ENCODE measurements around the gene FAM107B. TPM values are rescaled to one million over a fixed set of nuclear protein-coding genes. Genes with fewer than 3 reads are reported as not detected.

Gene FAM107B
- total and polyA plus RNA-seq, 12 donors, result 16.0 to 81.7 (median 50.5) TPM

- Histone ChIP-seq H3K27me3 (no peaks in the 10 kb centered on the region), H3K36me3 (replicated peaks in 1 of 2) (peaks cover 0 to 22% of the 10 kb centered on the region in 2 donors), H3K27ac (no peak overlapping the region), H3K9me3 (replicated peaks in 1 of 3) (no peaks in the 10 kb centered on the region), H3K4me3 (no peak overlapping the region), H3K4me1 (replicated peaks in 1 of 2) (no peaks in the 10 kb centered on the region)
- intact Hi-C loops (cut with DNase I), result no loop called here
- TF ChIP-seq CTCF (IDR thresholded peaks at IDR 0.05) (no peak), POLR2A (IDR thresholded peaks at IDR 0.05) (no peak)
- DNase-seq, result no peak
- 94 to 99% (median 98%) methylated on average over 3 of the region's 3 CpGs for WGBS, 4 donors
Observed at GRCh38 chr10:14524691-14525324, 249.9 kb downstream of the FAM107B start.

GRCh38 chr10:14523286-14523685 is 251.4 kb downstream of the FAM107B start:
- no peaks in the 10 kb centered on the region for H3K4me1 ChIP-seq (replicated peaks in 1 of 2)
- intact Hi-C loops (cut with DNase I), result no loop called here
- 92 to 95% (median 94%) methylated on average over 10 of the region's 10 CpGs for WGBS, 4 donors

GRCh38 chr10:14519785-14520184 is 254.9 kb downstream of the FAM107B start:
- Histone ChIP-seq H3K27ac (no peak overlapping the region), H3K4me1 (replicated peaks in 1 of 2) (no peaks in the 10 kb centered on the region), H3K27me3 (no peaks in the 10 kb centered on the region), H3K9me3 (replicated peaks in 1 of 3) (no peaks in the 10 kb centered on the region), H3K36me3 (replicated peaks in 1 of 2) (peaks cover 0 to 13% of the 10 kb centered on the region in 2 donors), H3K4me3 (no peak overlapping the region)
- no peak for DNase-seq
- 79 to 91% (median 83%) methylated on average over 5 to 7 of the region's 7 CpGs for WGBS, 4 donors
- intact Hi-C loops (cut with DNase I), result no loop called here
- TF ChIP-seq POLR2A (IDR thresholded peaks at IDR 0.05) (no peak), CTCF (IDR thresholded peaks at IDR 0.05) (no peak)

More at GRCh38 chr10:14523286-14523685, 251.4 kb downstream of the FAM107B start:
- peaks cover 0 to 13% of the 10 kb centered on the region in 2 donors for H3K36me3 ChIP-seq (replicated peaks in 1 of 2)
- no peak overlapping the region for H3K27ac ChIP-seq
- no peaks in the 10 kb centered on the region for H3K9me3 ChIP-seq (replicated peaks in 1 of 3)
- no peak for DNase-seq
- H3K4me3 ChIP-seq, result no peak overlapping the region
- TF ChIP-seq CTCF (IDR thresholded peaks at IDR 0.05), result no peak
- no peak for TF ChIP-seq POLR2A (IDR thresholded peaks at IDR 0.05)
- H3K27me3 ChIP-seq, result no peaks in the 10 kb centered on the region

GRCh38 chr10:14518149-14518548 is 256.5 kb downstream of the FAM107B start:
- 87 to 95% (median 91%) methylated on average over 3 of the region's 3 CpGs for WGBS, 4 donors

More at GRCh38 chr10:14518149-14518548, 256.5 kb downstream of the FAM107B start:
- H3K36me3 ChIP-seq (replicated peaks in 1 of 2), result peaks cover 0 to 13% of the 10 kb centered on the region in 2 donors
- TF ChIP-seq CTCF (IDR thresholded peaks at IDR 0.05), result no peak
- no peak for TF ChIP-seq POLR2A (IDR thresholded peaks at IDR 0.05)
- no peak overlapping the region for H3K27ac ChIP-seq
- no peaks in the 10 kb centered on the region for H3K4me1 ChIP-seq (replicated peaks in 1 of 2)
- DNase-seq, result no peak
- H3K9me3 ChIP-seq (replicated peaks in 1 of 3), result no peaks in the 10 kb centered on the region
- H3K27me3 ChIP-seq, result no peaks in the 10 kb centered on the region
- intact Hi-C loops (cut with DNase I), result no loop called here
- no peak overlapping the region for H3K4me3 ChIP-seq

Measured in adrenal gland (tissue), 12 donors.